NCI-H460 (cell line): Measurements from ENCODE around the gene NCBP3. TPM values are rescaled to one million over a fixed set of nuclear protein-coding genes. Genes with fewer than 3 reads are reported as not detected.

Experiments used
- DNase-seq: peaks from one replicate; pipeline ENCODE4 v3.0.0-alpha.2; 2016; ENCODE audit warnings: low read depth; ENCODE audit errors: extremely low read depth
- polyA plus RNA-seq: library from polyadenylated mRNA; depleted of rRNA; stranded (reverse); fragments of >200 nt; gene quantifications from 2 replicates; pipeline ENCODE4 v1.2.3, GENCODE V29; 2014; cell fraction: nucleus; rRNA removed
- total RNA-seq: library from RNA; depleted of rRNA; stranded (reverse); fragments of >200 nt; shearing (Covaris generic); gene quantifications from 2 replicates; pipeline ENCODE4 v1.2.3, GENCODE V29; 2014; rRNA removed

Gene NCBP3
- 22.9 and 34.0 TPM in 2 replicates for total RNA-seq
- 44.8 and 52.1 TPM in 2 replicates for polyA plus RNA-seq

GRCh38 chr17:3845621-3846436 lies at the start of gene NCBP3:
NCBP3 (minus strand) TSS chr17:3846246; CDS start chr17:3846223, 23 bp downstream.
- DNase-seq: peak; percentile 93

- no peak for DNase-seq
Measured at GRCh38 chr17:3895354-3895753, 49.3 kb upstream of the NCBP3 start.

GRCh38 chr17:3894911-3895343 lies 48.9 kb upstream of the NCBP3 start:
- no peak for DNase-seq

- no peak for DNase-seq
Measured at GRCh38 chr17:3894188-3894587, 48.1 kb upstream of the NCBP3 start.

- DNase-seq: no peak
Measured at GRCh38 chr17:3893720-3894116, 47.7 kb upstream of the NCBP3 start.

- peak; percentile 86 for DNase-seq
Measured at GRCh38 chr17:3893003-3893719, 47.1 kb upstream of the NCBP3 start, which contains the start of gene CAMKK1. CAMKK1 (minus strand) TSS chr17:3893053; CDS start chr17:3885687, 7,366 bp downstream.

GRCh38 chr17:3892095-3892998 lies 46.3 kb upstream of the NCBP3 start:
- DNase-seq: peak; percentile 81

- no peak for DNase-seq
Measured at GRCh38 chr17:3891626-3892094, 45.6 kb upstream of the NCBP3 start.

- DNase-seq: no peak
Measured at GRCh38 chr17:3890878-3891219, 44.8 kb upstream of the NCBP3 start.

GRCh38 chr17:3890082-3890877 lies 44.2 kb upstream of the NCBP3 start:
- peak; percentile 91 for DNase-seq

- no peak for DNase-seq
Measured at GRCh38 chr17:3889325-3890012, 43.4 kb upstream of the NCBP3 start.

- DNase-seq: peak; percentile 91
Measured at GRCh38 chr17:3888343-3889171, 42.5 kb upstream of the NCBP3 start.

GRCh38 chr17:3887804-3888203 lies 41.8 kb upstream of the NCBP3 start:
- DNase-seq: no peak

GRCh38 chr17:3887394-3887793 lies 41.3 kb upstream of the NCBP3 start:
- no peak for DNase-seq

- no peak for DNase-seq
Measured at GRCh38 chr17:3886776-3887175, 40.7 kb upstream of the NCBP3 start.

GRCh38 chr17:3885970-3886369 lies 39.9 kb upstream of the NCBP3 start:
- peak; percentile 9 for DNase-seq

- DNase-seq: no peak
Measured at GRCh38 chr17:3885271-3885670, 39.2 kb upstream of the NCBP3 start.

- no peak for DNase-seq
Measured at GRCh38 chr17:3884188-3884587, 38.1 kb upstream of the NCBP3 start.
